Measurements from ENCODE around the gene ENOPH1.
"Not testable (repeated sequence)": the region's sequence is repeated elsewhere in the genome, so short reads cannot be mapped to it uniquely, and the experiment has no call there.

ENOPH1 gene

GRCh38 chr4:82394896-82395295 is 35.5 kb upstream of the ENOPH1 start:
- in situ Hi-C loops (cut with MboI; ENCODE audit: low sequenced_read_pairs, unreplicated experiment) = no loop called here
- no peak for TF ChIP-seq CTCF (IDR thresholded peaks at IDR 0.05; ENCODE audit: borderline replicate concordance, control extremely low read depth, extremely low read depth, insufficient read depth, missing control alignments)
- no peak for DNase-seq (ENCODE audit: low spot score)

GRCh38 chr4:82397527-82397926 is 32.9 kb upstream of the ENOPH1 start:
- TF ChIP-seq CTCF (IDR thresholded peaks at IDR 0.05; ENCODE audit: borderline replicate concordance, control extremely low read depth, extremely low read depth, insufficient read depth, missing control alignments) = no peak
- in situ Hi-C loops (cut with MboI; ENCODE audit: low sequenced_read_pairs, unreplicated experiment) = no loop called here
- no peak for DNase-seq (ENCODE audit: low spot score)

- in situ Hi-C loops (cut with MboI; ENCODE audit: low sequenced_read_pairs, unreplicated experiment) = no loop called here
- no peak for DNase-seq (ENCODE audit: low spot score)
- TF ChIP-seq CTCF (IDR thresholded peaks at IDR 0.05; ENCODE audit: borderline replicate concordance, control extremely low read depth, extremely low read depth, insufficient read depth, missing control alignments) = no peak
These were observed 32.1 kb upstream of the ENOPH1 start for GRCh38 chr4:82398263-82398662.

GRCh38 chr4:82401600-82401999 is 28.8 kb upstream of the ENOPH1 start:
- no peak for TF ChIP-seq CTCF (IDR thresholded peaks at IDR 0.05; ENCODE audit: borderline replicate concordance, control extremely low read depth, extremely low read depth, insufficient read depth, missing control alignments)
- DNase-seq (ENCODE audit: low spot score) = no peak
- in situ Hi-C loops (cut with MboI; ENCODE audit: low sequenced_read_pairs, unreplicated experiment) = no loop called here

- in situ Hi-C loops (cut with MboI; ENCODE audit: low sequenced_read_pairs, unreplicated experiment) = no loop called here
- DNase-seq (ENCODE audit: low spot score) = no peak
- TF ChIP-seq CTCF (IDR thresholded peaks at IDR 0.05; ENCODE audit: borderline replicate concordance, control extremely low read depth, extremely low read depth, insufficient read depth, missing control alignments) = no peak
These were observed 28.1 kb upstream of the ENOPH1 start for GRCh38 chr4:82402196-82402775.

- in situ Hi-C loops (cut with MboI; ENCODE audit: low sequenced_read_pairs, unreplicated experiment) = no loop called here
- TF ChIP-seq CTCF (IDR thresholded peaks at IDR 0.05; ENCODE audit: borderline replicate concordance, control extremely low read depth, extremely low read depth, insufficient read depth, missing control alignments) = no peak
- no peak for DNase-seq (ENCODE audit: low spot score)
These were observed 26.7 kb upstream of the ENOPH1 start for GRCh38 chr4:82403725-82404124.

- in situ Hi-C loops (cut with MboI; ENCODE audit: low sequenced_read_pairs, unreplicated experiment); DNase-seq (ENCODE audit: low spot score): not testable (repeated sequence)
These were observed 15.3 kb upstream of the ENOPH1 start for GRCh38 chr4:82415061-82415460.
